SH-SY5Y (cell line): Measurements from ENCODE around the gene GALC.

Source experiments
- GATA2 ChIP-seq: IDR thresholded peaks from 2 replicates; pipeline ENCODE4 v1.6.1; 2011; ENCODE audit warnings: mild to moderate bottlenecking, low read depth, low read length
- GATA3 ChIP-seq: IDR thresholded peaks from 2 replicates; pipeline ENCODE4 v1.6.1; 2011; ENCODE audit warnings: low read depth, mild to moderate bottlenecking, low read length, moderate library complexity

DNA sequence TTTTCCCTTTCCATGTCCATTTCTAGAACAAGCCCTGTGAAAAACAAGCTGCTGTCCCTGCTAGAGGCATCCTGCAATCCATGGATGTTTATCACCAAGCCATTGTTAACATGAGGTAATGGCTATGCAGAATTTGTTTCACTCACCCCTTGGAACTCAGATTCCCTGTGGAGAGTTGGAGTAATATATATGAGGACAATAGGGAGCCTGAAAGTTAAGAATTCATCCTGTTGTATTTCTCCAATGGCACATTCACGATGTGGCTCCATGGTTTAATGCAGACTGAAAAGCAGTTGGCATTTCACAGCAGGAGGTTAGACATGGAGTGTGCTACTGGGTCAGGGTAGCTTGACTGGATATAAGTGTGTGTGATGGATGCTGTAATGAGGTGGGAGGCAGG, 44.3 kb upstream of the GALC start:
- TF ChIP-seq GATA3 (no peak), GATA2 (no peak)
